ENCODE data around the gene MBOAT7. TPM values are rescaled to one million over a fixed set of nuclear protein-coding genes. Genes with fewer than 3 reads are reported as not detected.

The MBOAT7 gene
- total RNA-seq, 2 experiments from 2014 or later: 90.8 to 93.4 TPM

DNA sequence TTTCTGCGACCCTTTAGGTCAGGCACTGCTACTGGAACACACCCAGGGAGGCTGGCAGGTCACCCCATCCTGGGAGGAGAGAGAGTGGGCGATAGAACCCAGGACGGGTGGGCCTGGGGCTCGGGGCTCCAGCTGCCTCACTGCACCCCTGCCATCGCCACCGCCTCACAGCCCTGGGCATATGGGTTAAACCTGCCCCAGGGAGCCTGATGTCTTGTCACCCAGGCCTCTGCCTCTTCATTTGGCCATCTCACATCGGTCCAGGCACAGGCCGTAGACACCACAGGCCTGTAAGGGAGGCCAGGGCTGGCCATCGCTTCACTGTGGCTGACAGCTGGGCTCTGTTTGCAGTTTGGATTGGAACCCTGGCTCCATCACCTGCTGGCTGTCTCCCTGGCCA, 63.7 kb downstream of the MBOAT7 start:
- peaks cover 41% of the 10 kb centered on the region for H3K36me3 Mint-ChIP-seq (ENCODE audit: low read depth)
- CTCF ChIA-PET: no interaction called here
- H3K27ac Mint-ChIP-seq: no peak overlapping the region

DNA sequence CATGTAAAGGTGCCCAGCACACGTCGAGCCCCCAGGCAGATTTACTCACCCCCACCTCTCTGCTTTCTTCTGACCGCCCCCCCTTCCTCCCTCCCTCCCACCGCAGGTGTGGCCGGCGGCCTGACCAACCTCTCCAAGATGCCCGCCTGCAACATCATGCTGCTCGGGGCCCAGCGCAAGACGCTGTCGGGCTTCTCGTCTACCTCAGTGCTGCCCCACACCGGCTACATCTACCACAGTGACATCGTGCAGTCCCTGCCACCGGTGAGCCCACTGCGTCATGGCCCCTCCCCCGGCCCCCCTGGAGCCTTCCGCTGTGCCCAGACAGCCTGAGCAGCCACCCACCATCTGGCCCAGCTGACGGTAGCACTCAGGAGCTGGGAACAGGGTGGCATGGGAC, 65.0 kb downstream of the MBOAT7 start:
- Mint-ChIP-seq H3K4me3 (no peak overlapping the region), H3K36me3 (ENCODE audit: low read depth) (peaks cover 47% of the 10 kb centered on the region), H3K9me3 (no peaks in the 10 kb centered on the region), H3K27me3 (no peaks in the 10 kb centered on the region), H3K27ac (no peak overlapping the region), H3K4me1 (no peaks in the 10 kb centered on the region)
- no peak for DNase-seq
- ChIA-PET POLR2A (interaction anchor here (1.0 kb wide), 1 partner anchor 12 kb away, joined by 3 read pairs; no protein-coding TSS in a partner anchor), CTCF (no interaction called here)

More for the DNA sequence above, 63.7 kb downstream of the MBOAT7 start:
- DNase-seq: no peak
- Mint-ChIP-seq H3K27me3 (no peaks in the 10 kb centered on the region), H3K9me3 (no peaks in the 10 kb centered on the region), H3K4me3 (no peak overlapping the region), H3K4me1 (no peaks in the 10 kb centered on the region)
- POLR2A ChIA-PET: interaction anchor here (1.0 kb wide), 1 partner anchor 13 kb away, joined by 3 read pairs; no protein-coding TSS in a partner anchor

DNA sequence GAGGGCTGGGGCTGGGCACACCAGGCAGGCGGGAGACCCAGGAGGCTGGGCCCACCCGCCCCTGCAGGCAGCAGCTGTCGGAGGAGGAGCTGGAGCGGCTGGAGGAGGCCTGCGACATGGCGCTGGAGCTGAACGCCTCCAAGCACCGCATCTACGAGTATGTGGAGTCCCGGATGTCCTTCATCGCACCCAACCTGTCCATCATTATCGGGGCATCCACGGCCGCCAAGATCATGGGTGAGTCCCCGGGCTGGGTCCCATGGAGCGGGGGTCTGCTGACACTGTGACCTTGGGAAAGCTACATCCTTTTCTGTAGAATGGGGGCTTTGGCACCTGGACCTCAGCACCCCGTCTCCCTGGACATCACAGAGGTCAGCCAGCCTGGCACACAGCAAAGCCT, 65.7 kb downstream of the MBOAT7 start:
- no peaks in the 10 kb centered on the region for H3K27me3 Mint-ChIP-seq
- no peak for DNase-seq
- H3K36me3 Mint-ChIP-seq (ENCODE audit: low read depth): peaks cover 46% of the 10 kb centered on the region
- CTCF ChIA-PET: no interaction called here
- H3K9me3 Mint-ChIP-seq: no peaks in the 10 kb centered on the region
- no peak overlapping the region for H3K4me3 Mint-ChIP-seq
- POLR2A ChIA-PET: interaction anchor here (1.0 kb wide), 1 partner anchor 13 kb away, joined by 3 read pairs; no protein-coding TSS in a partner anchor
- no peak overlapping the region for H3K27ac Mint-ChIP-seq
- no peaks in the 10 kb centered on the region for H3K4me1 Mint-ChIP-seq

Other genes starting within 250 kb of the MBOAT7 start
- under 1 TPM in 1 of 2 experiments, not detected in 1; 0.05 TPM for gene CACNG8, start 226.6 kb downstream of the MBOAT7 start, total RNA-seq
- not detected for gene CACNG6, start 197.9 kb downstream of the MBOAT7 start, total RNA-seq
- not detected for gene VSTM1, start 125.7 kb downstream of the MBOAT7 start, total RNA-seq
- gene TARM1, start 108.2 kb downstream of the MBOAT7 start, total RNA-seq: not detected
- gene OSCAR, start 88.8 kb downstream of the MBOAT7 start, total RNA-seq: under 1 TPM in 1 of 2 experiments, not detected in 1; 0.40 TPM
- 100 to 1,000 TPM; 115 to 116 TPM for gene NDUFA3, start 86.7 kb downstream of the MBOAT7 start, total RNA-seq
- gene TFPT, start 73.9 kb downstream of the MBOAT7 start, total RNA-seq: 10 to 100 TPM; 44.4 to 47.1 TPM
- gene PRPF31, start 73.8 kb downstream of the MBOAT7 start, total RNA-seq: 10 to 100 TPM; 53.5 to 55.0 TPM
- 10 to 100 TPM; 62.6 to 66.9 TPM for gene CNOT3, start 51.8 kb downstream of the MBOAT7 start, total RNA-seq
- 1 to 10 TPM; 8.3 to 9.2 TPM for gene LENG1, start 29.9 kb downstream of the MBOAT7 start, total RNA-seq
- gene TMC4, start 16.4 kb downstream of the MBOAT7 start, total RNA-seq: 1 to 10 TPM; 2.8 to 3.2 TPM
- 10 to 100 TPM; 10.9 to 13.6 TPM for gene TSEN34, start 1.7 kb upstream of the MBOAT7 start, total RNA-seq
- 1,000 to 10,000 TPM; 1,045 to 1,051 TPM for gene RPS9, start 11.3 kb upstream of the MBOAT7 start, total RNA-seq
- 1 to 10 TPM; 5.3 to 5.8 TPM for gene LILRB3, start 33.4 kb upstream of the MBOAT7 start, total RNA-seq
- under 1 TPM; 0.65 to 0.68 TPM for gene LILRA6, start 53.2 kb upstream of the MBOAT7 start, total RNA-seq
- gene LILRB5, start 67.7 kb upstream of the MBOAT7 start, total RNA-seq: not detected
- gene LILRB2, start 91.5 kb upstream of the MBOAT7 start, total RNA-seq: not detected
- not detected for gene LILRA5, start 123.6 kb upstream of the MBOAT7 start, total RNA-seq
- gene LILRA4, start 149.6 kb upstream of the MBOAT7 start, total RNA-seq: not detected
- gene LAIR1, start 175.4 kb upstream of the MBOAT7 start, total RNA-seq: 10 to 100 TPM; 56.6 to 59.0 TPM
- under 1 TPM; 0.53 to 0.68 TPM for gene TTYH1, start 225.9 kb upstream of the MBOAT7 start, total RNA-seq

Measured in activated CD4-positive, alpha-beta memory T cell treated with anti-CD3 and anti-CD28 coated beads, Interleukin-2, amount 10 ng/mL, durations not matched to agents 7 days and 5 days (primary cell).